Measurements from ENCODE around the gene RAB36.

Gene RAB36

GRCh38 chr22:23108249-23109078 lies 36.8 kb upstream of the RAB36 start:
- no peak for DNase-seq (ENCODE audit: low read depth)

DNA sequence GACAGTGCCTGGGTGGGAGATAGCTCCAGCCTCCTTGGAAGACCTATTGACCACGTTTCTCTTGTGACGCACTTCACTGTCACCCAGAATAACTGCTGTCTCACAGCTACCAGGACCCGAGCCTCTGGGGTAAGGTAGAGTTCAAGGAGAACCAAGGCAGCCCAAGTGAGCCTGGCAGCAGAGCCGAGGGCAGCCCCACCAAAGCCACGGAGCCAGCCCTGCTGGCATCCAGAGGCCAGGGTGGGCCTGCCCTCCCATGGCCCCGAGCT lies 36.3 kb upstream of the RAB36 start:
- no peak for DNase-seq (ENCODE audit: low read depth)

- DNase-seq (ENCODE audit: low read depth), result no peak
Measured at GRCh38 chr22:23109441-23109978, 35.8 kb upstream of the RAB36 start.

- no peak for DNase-seq (ENCODE audit: low read depth)
Measured at GRCh38 chr22:23110190-23110921, 34.9 kb upstream of the RAB36 start.

DNA sequence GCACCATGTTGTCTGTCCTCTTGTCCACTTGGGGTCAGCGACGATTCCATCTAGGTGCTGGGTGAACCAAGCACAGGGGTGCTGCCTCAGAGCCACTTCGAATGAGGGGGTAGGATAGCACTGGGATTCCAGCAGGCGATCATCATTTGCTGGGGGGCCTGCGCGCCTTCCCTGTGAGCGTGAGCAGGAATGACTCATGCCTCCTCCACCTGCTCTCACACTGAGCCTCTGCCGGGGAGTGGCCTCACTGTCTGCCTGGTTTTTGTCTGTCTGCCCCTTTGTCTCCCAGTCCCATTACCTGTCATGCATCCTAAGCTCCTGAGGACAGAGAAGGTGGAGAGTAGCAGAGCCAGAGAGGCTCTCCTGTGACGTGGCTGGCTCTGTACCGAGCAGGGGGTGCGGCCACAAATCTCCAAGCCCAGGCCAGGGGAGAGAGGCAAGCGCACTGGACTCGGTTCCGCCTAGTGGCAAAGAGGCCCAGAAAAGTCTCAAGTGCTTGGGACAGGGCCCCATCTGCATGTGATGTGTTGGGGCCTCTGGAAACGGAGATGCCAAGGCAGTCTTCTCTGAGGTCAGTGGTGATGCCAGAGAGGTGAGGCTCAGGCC lies 34.3 kb upstream of the RAB36 start:
- no peak for DNase-seq (ENCODE audit: low read depth)

DNA sequence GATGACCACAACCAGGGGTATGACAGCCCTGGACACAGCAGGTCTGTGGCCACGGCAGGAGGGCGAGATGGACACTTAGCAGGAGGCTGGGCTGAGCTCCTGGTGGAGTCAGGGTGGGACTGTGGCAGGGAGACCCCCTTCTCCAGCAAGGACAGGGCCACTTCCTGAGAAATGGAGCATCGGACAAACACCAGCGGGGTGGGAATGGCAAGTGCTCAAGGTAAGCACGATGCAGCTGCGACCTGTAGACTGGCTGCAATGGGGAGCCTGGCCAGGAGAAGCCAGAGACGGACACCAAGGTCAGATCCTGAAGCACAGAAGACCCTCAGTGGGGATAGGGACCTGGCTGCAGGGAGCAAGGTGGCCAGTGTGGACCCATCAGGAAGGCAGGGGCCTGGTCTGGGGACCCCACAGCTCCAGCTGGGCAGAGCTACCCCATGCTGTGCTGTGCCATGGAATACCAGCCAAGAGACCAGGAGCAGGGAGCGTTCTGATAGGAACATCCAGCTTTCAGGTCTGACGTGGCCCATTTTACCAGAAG lies 32.7 kb upstream of the RAB36 start:
- DNase-seq (ENCODE audit: low read depth), result no peak

DNA sequence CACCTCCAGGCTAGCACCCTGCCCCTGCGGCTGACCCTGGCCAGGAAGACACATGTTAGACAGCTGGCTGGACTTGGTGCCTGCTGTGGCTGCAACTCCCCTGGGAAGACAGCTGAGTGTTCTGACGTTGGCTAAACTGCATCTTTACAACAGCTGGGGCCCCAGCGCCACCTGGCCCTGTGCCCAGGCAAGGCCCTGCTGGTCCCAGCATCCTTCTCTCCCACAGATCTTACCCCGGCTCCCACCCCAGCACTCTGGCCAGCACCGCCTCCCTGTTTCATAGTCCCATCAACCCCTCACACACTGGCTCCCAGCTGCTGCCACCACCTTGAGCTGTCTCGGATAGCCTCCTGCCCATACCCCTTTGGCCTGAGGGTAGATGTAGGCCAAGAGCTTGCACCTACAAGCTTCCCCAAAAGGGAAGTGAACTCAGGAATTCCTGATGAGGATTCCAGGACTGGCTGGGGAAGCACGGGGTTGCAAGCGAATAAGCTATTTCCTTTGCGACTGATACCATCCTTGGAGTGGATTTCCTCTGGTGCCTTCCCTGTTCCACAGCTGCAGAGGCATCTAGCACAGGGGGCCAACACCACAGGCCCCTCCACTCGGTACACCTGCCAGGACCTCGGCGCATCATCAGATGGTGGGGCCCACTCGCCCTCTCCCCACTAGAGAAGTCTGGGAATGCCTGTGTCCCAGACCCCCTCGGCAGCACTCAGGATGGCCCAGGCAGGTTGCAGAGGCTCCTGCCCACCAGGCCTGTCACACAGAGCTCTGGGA lies 32.0 kb upstream of the RAB36 start:
- no peak for DNase-seq (ENCODE audit: low read depth)

DNA sequence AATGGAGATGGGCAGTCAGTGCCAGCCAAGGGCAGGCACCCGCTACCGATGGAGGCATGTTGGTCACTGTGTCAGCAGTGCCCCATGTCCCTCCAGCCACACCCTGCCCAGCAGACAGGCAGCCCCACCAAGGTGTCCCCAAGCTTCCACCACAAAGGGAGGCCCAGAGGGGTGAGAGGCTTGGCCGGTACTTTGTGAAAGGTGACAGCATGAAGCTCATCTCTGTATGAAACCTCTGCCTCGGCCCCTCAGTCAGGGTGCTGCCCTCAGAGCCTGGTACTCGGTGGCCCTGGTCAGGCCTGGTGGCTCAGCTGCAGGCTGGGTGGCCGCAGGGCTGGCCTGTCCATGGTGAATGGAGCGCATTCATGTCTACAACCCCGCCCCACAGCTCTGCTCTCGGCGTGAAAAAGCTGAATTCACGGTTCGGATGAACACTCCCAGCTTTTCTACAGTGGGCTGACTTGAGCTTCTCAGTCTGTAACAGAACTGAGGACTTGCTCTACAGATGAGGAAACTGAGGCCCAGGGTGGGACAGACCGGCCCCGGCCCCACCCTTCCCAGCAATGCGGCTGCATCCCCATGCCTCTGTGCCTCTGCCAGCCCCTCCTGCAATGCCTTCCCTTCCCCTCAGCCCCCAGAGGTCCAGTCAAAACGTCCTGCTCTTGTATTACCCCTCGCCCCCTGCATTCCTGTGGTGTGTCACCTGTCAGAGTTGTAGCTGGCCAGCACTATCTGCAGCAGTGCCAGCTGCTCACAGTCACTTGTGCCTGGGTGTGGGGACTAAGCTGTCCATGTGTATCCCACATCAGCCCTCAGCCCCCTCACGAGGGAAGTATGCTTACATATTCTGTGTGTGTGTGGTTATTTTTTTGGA lies 31.2 kb upstream of the RAB36 start:
- no peak for DNase-seq (ENCODE audit: low read depth)

DNA sequence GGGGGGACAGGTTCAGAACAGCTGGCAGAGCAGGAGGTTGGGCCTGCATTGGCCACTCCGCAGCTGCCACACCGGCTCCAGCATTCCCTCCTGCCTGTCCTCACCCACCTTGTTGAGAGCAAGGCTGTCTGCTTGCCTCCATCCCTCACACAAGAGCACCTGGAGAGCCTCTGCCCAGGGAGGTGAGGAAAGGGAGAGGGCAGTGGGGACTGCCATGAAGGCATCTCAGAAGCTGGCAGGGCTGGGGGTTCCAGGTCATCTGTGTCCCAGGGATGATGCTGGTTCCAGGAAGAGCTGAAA lies 30.6 kb upstream of the RAB36 start:
- no peak for DNase-seq (ENCODE audit: low read depth)

- DNase-seq (ENCODE audit: low read depth), result no peak
Measured at GRCh38 chr22:23115369-23115768, 29.9 kb upstream of the RAB36 start.

- DNase-seq (ENCODE audit: low read depth), result no peak
Measured at GRCh38 chr22:23115825-23116494, 29.3 kb upstream of the RAB36 start.

GRCh38 chr22:23116506-23117263 lies 28.6 kb upstream of the RAB36 start:
- DNase-seq (ENCODE audit: low read depth), result no peak

DNA sequence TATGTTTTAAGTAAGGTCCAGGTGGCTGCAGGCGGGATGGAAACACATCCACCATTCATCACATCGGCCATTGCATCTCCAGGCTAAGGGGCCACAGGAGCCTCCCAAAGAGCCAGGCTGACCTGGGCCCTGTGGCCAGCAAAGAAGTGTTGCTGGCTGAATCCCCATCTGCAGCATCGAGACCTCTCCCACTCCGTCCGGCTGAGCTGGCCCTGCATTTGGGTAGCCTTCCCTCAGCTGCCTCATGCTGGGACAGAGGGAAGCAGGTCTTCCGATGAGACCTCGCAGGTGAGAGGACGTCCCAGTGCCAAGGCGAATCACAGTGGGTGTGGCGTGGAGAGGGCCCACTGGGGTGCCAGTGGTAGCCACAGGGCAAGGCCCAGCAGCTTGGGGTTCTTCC lies 28.0 kb upstream of the RAB36 start:
- DNase-seq (ENCODE audit: low read depth), result no peak

DNA sequence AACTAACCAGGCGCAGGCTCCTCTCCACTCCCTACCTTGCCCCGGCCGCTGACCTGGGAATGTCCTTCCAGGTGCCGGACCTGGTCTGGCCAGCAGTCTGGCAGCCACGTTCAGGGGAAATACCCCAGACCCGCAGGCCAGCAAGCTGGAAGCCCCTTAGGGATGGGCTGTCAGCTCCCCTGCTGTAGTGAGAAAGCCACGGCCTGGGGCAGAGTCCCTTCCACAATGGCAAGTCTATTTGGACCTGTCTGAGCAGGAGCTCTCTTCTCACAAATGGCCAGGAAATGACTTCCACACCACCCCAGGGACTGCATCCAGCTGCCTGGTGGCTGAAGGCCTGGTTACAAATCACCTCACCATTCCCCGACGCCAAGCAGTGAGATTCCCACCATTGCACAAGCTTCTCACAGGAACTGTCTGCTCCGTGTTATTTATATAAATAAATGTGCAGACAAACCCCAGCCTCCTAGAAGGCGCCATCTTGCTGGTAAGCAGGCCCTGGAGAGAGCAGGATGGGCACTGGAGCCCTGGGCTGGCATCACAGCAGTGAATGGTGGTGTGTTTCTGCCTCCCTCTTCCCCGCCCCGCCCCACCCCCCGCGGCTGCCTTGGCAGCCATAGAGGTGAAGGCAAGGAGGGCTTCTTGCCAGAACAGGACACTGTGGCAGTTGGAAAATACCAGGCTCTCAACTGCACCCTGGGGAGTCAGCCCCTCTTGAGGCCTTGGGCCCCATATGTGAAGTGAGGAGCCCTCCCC lies 27.2 kb upstream of the RAB36 start:
- DNase-seq (ENCODE audit: low read depth), result peak; percentile 13

DNA sequence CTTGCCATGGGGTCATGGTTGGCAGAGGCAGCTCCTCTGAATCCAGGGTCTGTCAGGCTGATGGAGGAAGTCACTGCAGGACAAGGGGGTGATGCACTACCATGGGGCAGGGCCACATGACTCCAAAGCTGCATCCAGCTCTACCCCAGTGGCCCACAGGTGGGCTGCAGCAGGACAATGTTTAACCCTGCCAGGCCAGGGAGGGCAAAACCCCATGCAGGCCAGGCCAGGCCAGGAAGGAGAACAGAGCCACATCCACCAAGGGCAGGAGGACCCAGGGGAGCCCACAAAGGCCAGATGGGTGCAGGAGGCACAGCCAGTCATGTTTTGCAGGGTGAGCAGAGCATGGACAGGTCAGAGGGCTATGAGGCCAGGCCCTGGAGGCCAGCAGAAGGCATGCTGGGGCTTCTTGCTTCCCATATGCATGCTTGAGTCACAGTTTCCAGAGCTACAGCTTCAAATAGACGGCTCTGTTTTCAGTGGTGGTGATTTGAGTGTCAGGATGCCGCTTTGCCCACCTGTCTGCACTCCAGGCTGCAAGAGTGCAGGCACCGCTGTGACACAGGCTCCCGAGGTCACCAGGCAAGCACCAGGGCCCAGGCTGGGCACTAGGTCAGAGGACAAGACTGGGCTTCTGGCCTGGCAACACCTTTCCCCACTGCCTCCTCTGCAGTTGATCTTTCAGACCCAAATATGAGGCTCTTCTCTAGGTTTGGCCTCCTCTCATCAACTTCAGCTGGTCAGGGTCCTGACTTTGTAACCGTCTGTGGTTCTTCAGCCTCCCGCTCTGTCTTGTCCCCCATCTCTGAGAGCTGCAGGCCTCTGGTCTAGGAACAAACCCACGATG lies 26.4 kb upstream of the RAB36 start:
- DNase-seq (ENCODE audit: low read depth), result no peak

DNA sequence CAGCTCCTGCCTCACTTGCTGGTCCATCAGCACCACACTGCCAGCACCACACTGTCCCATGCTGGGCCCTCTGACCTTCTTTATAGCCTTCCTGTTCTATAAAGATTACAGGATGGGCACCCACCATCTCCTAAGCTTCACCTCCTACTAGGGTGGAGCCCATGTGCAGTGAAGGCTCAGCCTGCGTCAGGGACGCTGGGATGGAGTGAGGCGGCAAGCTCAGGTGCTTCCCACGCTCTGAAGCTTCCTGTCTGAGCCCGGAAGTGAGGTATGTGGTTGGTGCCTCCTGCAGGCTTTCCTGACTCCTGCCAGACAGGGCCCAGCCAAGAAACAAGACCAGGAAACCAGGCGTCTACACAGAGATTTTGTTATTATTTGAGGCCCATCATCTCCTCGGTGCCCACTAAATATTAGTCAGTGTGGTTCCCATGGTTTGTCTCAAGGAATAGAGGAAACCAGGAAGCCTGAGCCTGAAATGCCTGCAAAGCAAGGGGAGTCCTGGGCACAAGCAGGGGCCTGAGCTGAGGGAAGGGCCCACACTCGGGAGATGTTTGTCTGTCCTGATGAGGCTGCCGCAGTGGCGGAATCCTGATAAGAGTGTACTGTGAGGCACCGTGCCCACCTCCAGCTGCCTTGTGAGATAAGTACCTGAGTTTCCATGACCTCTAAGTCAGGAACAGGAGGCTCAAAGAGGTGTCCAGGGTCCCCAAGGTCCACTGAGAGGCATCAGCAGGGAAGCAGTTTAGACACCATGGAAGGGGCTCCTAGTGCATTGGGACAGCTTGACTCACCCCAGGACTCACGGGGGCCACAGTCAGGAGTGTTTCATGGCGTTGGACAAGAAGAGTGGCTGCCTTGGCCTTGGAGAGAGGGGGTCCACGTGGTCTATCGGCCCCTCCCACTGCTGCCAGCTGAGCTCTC lies 25.5 kb upstream of the RAB36 start:
- DNase-seq (ENCODE audit: low read depth), result no peak

DNA sequence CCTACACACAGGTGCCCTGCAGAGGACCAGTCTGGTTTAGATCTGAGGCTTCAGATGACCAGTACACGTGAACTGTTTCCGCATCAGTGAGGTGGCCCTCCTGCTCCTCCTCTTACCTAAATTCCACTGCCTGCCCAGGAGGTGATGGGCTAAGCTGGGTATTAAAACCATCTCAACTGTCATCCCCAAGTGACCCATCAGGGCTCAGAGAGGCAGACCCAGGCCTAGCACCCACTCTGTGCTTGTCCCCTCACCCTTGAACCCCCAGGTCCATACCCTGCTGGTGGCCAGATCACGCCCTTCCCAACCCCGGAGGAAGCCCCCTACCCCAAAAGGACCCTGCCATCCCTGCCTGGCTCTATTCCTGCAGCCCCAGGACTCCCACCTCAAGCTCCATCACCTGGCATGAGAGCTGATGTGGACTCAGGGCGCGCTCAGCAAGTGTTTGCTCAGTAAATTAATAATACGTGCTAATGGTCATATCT lies 24.8 kb upstream of the RAB36 start:
- DNase-seq (ENCODE audit: low read depth), result no peak

All from amniotic epithelial cell (primary cell).